HG03520 (cell line): ENCODE results near the gene HS3ST5.
"Not testable (repeated sequence)": the region's sequence is repeated elsewhere in the genome, so short reads cannot be mapped to it uniquely, and the experiment has no call there.

Source experiments
- ATAC-seq: cut with Tn5 transposase; IDR thresholded peaks from one replicate; pipeline ENCODE4 v1.9.1; 2021; ENCODE audit warnings: mild to moderate bottlenecking, moderate library complexity; ENCODE audit not compliant: unreplicated experiment

HS3ST5 gene

GRCh38 chr6:114055763-114056162 lies 287.1 kb downstream of the HS3ST5 start:
- ATAC-seq, result no peak

DNA sequence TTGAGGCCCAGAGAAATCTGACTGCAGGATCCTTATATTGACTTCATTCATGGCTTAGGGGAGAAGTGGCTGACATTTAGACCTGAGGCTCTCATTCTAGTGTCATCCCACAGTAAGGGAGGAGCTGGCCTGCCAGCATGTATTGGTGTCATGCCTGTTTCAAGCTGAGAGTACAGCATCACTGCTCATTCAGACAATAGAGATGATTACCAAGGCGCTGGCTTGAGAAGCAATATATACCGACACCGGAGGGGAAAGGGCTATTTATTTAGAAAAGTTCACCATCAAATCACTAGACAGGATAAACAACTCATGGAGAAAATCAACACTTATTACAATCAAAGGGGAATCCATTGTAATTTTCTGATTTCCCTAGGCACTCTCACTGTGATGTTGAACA lies 287.5 kb downstream of the HS3ST5 start:
- no peak for ATAC-seq

GRCh38 chr6:114053791-114054190 lies 289.0 kb downstream of the HS3ST5 start:
- no peak for ATAC-seq

GRCh38 chr6:114052141-114052540 lies 290.7 kb downstream of the HS3ST5 start:
- ATAC-seq, result no peak

DNA sequence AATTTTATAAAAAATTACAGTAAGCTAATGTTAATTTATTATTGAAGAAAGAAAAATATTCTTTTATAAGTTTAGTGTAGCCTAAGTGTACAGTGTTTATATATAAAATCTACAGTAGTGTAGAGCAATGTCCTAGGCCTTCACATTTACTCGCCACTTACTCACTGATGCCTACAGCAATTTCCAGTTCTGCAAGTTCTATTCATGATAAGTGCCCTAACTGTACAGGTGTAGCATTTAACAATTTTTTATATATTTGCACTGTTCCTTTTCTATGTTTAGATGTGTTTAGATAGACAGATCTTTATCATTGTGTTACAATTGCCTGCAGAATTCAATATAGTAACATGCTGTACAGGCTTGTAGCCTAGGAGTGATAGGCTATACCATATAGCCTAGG lies 291.8 kb downstream of the HS3ST5 start:
- no peak for ATAC-seq

- ATAC-seq, result no peak
These were observed 293.4 kb downstream of the HS3ST5 start for GRCh38 chr6:114049367-114049966.

GRCh38 chr6:114044566-114044965 lies 298.3 kb downstream of the HS3ST5 start:
- ATAC-seq, result not testable (repeated sequence)

- no peak for ATAC-seq
These were observed 300.4 kb downstream of the HS3ST5 start for GRCh38 chr6:114042267-114043016.

DNA sequence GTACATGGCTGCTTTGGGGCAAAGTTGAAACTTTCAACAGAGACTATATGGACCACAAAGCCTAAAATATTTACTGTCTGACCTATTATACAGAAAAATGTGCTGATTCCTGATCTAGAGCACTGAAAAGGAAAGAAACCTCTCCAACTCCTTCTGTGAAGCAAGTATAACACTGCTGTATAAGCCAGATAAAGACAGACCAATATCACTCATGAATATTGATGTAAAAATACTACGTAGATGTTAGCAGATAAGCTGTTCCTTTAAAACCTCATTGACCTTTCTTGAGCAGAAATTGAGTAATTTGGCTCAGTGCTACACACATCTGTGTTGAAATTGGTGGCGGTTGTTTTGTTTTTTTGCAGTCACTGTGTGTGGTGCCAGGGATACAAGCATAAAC lies 302.0 kb downstream of the HS3ST5 start:
- ATAC-seq, result no peak

- ATAC-seq, result no peak
These were observed 303.0 kb downstream of the HS3ST5 start for GRCh38 chr6:114039841-114040240.

DNA sequence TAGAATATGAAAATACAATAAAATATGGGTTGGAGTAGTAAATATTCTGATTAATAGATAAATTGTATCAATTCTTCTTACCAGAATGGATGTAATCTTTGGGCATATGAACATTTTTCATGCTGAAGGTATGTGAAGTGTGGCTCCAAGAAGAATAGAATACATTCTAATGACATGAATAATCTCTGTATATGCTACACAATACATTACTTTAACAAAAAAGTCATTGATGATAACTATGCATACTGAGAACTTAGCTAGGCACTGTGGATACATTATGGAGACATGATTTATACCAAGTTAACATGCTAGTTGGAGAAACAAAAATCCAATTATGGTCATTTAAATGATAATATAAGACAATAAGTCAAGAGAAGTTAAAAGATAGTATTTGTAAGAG lies 309.2 kb downstream of the HS3ST5 start:
- no peak for ATAC-seq

DNA sequence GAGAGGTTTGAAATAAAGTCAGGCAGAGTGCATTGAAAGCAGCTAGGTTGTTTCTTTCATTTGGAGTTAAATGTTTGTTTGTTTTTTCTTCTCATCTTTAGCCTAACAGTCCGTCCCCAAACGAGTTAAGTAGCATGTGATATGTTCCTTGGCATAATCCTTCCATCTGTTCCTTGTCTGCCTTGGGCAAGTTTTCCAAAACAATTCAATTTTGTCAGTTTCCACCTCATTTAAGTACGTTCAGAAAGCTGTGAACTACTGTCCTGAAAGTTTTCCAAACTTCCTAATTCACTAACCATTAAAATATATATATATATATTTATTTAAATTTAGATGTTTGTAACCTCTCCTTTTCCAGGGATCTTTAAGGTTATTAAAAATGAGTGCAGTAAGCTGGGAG lies 310.1 kb downstream of the HS3ST5 start:
- no peak for ATAC-seq

- ATAC-seq, result no peak
These were observed 312.1 kb downstream of the HS3ST5 start for GRCh38 chr6:114030767-114031166.

DNA sequence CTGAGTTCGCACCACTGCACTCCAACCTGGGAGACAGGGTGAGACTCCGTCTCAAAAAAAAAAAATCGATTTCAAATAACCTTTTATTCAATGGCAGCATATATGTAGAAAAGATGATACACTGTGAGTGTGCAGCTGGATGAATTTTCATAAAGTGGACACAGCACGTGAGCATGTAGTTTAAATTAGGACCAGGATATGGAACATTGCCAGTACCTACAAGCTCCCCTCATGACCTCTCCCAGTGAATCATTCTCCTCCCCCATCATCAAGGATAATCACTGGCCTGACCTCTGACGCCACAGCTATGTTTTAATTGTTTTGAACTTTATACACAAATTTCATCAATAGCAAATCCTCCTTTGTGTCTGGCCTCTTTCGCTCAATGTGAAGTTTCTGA lies 318.1 kb downstream of the HS3ST5 start:
- no peak for ATAC-seq

GRCh38 chr6:114020196-114020595 lies 322.6 kb downstream of the HS3ST5 start:
- no peak for ATAC-seq

- not testable (repeated sequence) for ATAC-seq
These were observed 325.7 kb downstream of the HS3ST5 start for GRCh38 chr6:114017146-114017545.

DNA sequence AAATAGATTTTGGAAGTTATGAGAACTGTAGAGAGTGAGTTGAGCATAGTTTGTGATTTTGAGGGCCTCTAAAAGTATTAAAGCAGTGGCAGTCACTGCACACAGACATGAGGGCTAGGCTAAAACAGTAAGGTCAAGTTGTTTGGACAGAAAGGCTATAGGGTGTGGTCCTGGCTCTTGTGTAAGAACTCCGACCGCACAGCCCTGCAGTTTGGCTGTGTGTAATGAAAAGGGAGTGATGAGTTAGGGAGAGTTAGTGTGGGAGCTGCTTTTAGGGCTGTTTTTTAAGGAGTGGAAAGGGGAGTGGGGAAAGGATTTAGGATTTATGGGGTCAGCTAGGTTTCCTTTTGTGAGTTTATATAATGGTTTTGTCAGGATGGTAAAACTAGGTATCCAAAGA lies 328.7 kb downstream of the HS3ST5 start:
- ATAC-seq, result not testable (repeated sequence)

- ATAC-seq, result not testable (repeated sequence)
These were observed 331.3 kb downstream of the HS3ST5 start for GRCh38 chr6:114011486-114011885.

DNA sequence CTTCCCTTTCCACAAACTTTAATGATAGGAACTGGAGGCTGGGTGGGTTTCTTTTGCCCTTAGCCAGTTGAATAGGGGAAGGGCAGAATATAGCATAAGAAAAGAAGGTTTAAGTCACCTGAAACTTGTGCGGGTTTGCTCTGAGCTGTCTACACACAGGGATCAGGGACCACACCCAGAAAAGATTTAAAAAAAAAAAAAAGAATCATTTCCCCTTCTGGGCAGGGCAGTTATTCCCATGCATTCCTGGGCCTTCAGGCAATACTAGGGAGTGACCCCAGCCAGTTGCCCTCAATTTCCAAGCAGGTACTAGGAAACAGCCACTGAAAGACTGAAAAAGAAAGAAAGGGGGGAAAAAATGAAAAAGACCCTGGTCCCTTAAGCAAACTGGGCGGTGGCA lies 332.3 kb downstream of the HS3ST5 start:
- no peak for ATAC-seq

- no peak for ATAC-seq
These were observed 333.6 kb downstream of the HS3ST5 start for GRCh38 chr6:114009192-114009591.

- no peak for ATAC-seq
These were observed 334.5 kb downstream of the HS3ST5 start for GRCh38 chr6:114008331-114008730.

DNA sequence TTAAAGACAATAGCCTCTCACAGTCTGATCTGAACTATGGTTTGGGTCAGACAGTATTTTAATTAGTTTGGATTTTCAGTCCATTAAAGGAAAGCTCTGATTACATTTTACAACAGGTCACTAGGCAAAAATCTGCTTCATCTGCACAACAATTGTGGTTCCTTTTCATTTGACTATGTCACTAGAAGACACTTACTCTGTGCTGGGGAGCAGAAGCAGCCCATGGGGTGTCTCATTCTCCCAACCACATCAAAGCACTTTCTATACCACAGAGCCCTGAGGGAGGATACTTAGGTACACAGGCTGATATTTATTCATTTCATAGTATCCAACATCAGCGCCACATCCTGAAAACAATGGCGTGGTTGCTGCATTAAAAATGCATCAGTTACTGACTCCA lies 335.3 kb downstream of the HS3ST5 start:
- peak; percentile 78 for ATAC-seq
